Measurements from ENCODE around the gene CEP97. TPM values are rescaled to one million over a fixed set of nuclear protein-coding genes. Genes with fewer than 3 reads are reported as not detected.
"Not testable (repeated sequence)": the region's sequence is repeated elsewhere in the genome, so short reads cannot be mapped to it uniquely, and the experiment has no call there.

The CEP97 gene
- total and polyA plus RNA-seq, 4 donors: 1.9 to 21.0 (median 6.6) TPM

- no peak for TF ChIP-seq CTCF (IDR thresholded peaks at IDR 0.05; ENCODE audit: control extremely low read depth, extremely low read depth)
- no peak for DNase-seq
- H3K4me1 ChIP-seq (ENCODE audit: control insufficient read depth in 5 of 5, insufficient read depth in 5 of 5, low read length in 5 of 5): no peaks in the 10 kb centered on the region
Observed at GRCh38 chr3:101762041-101762646, 37.7 kb downstream of the CEP97 start.

GRCh38 chr3:101777745-101778281 is 53.4 kb downstream of the CEP97 start:
- WGBS, 2 donors: 86% methylated on average over 5 to 6 of the region's 6 CpGs
- H3K36me3 ChIP-seq (ENCODE audit: control insufficient read depth in 4 of 4, insufficient read depth in 4 of 4, low read length in 4 of 4); H3K27me3 ChIP-seq (ENCODE audit: control insufficient read depth in 3 of 3, insufficient read depth in 3 of 3, low read length in 2 of 3); H3K9me3 ChIP-seq (ENCODE audit: control insufficient read depth in 4 of 4, insufficient read depth in 3 of 4, low read length in 3 of 4); DNase-seq; H3K4me3 ChIP-seq; ATAC-seq (ENCODE audit: insufficient read depth, low FRiP score); H3K27ac ChIP-seq (ENCODE audit: low read depth in 1 of 2, low read length in 1 of 2); H3K9ac ChIP-seq (ENCODE audit: insufficient read depth in 1 of 2, low read length in 2 of 2): not testable (repeated sequence)
- H3K4me1 ChIP-seq (ENCODE audit: control insufficient read depth in 5 of 5, insufficient read depth in 5 of 5, low read length in 5 of 5): peaks cover 0 to 26% (median 10%) of the 10 kb centered on the region in 5 donors

More at GRCh38 chr3:101762041-101762646, 37.7 kb downstream of the CEP97 start:
- Histone ChIP-seq H3K9ac (ENCODE audit: insufficient read depth in 1 of 2, low read length in 2 of 2) (no peak overlapping the region), H3K27ac (ENCODE audit: low read depth in 1 of 2, low read length in 1 of 2) (no peak overlapping the region), H3K9me3 (ENCODE audit: control insufficient read depth in 4 of 4, insufficient read depth in 3 of 4, low read length in 3 of 4) (no peaks in the 10 kb centered on the region), H3K27me3 (ENCODE audit: control insufficient read depth in 3 of 3, insufficient read depth in 3 of 3, low read length in 2 of 3) (no peaks in the 10 kb centered on the region), H3K36me3 (ENCODE audit: control insufficient read depth in 4 of 4, insufficient read depth in 4 of 4, low read length in 4 of 4) (peaks cover 10 to 42% (median 29%) of the 10 kb centered on the region in 4 donors), H3K4me3 (no peak overlapping the region)
- WGBS, 2 donors: 68 to 81% methylated on average over 3 of the region's 3 CpGs
- no peak for ATAC-seq (ENCODE audit: insufficient read depth, low FRiP score)

GRCh38 chr3:101778385-101779046 is 54.1 kb downstream of the CEP97 start:
- H3K4me1 ChIP-seq (ENCODE audit: control insufficient read depth in 5 of 5, insufficient read depth in 5 of 5, low read length in 5 of 5): peaks cover 0 to 26% (median 10%) of the 10 kb centered on the region in 5 donors
- no peak for ATAC-seq (ENCODE audit: insufficient read depth, low FRiP score)
- no peaks in the 10 kb centered on the region for H3K9me3 ChIP-seq (ENCODE audit: control insufficient read depth in 4 of 4, insufficient read depth in 3 of 4, low read length in 3 of 4)
- peak in 1 of 3 donors; percentile 70 for DNase-seq
- H3K9ac ChIP-seq (ENCODE audit: insufficient read depth in 1 of 2, low read length in 2 of 2): peak overlapping the region; percentile 56 to 70
- H3K36me3 ChIP-seq (ENCODE audit: control insufficient read depth in 4 of 4, insufficient read depth in 4 of 4, low read length in 4 of 4): peaks cover 2 to 10% (median 6%) of the 10 kb centered on the region in 4 donors
- H3K27me3 ChIP-seq (ENCODE audit: control insufficient read depth in 3 of 3, insufficient read depth in 3 of 3, low read length in 2 of 3): no peaks in the 10 kb centered on the region
- H3K4me3 ChIP-seq: peak overlapping the region; percentile 96
- H3K27ac ChIP-seq (ENCODE audit: low read depth in 1 of 2, low read length in 1 of 2): peak overlapping the region; percentile 91 to 92
- TF ChIP-seq CTCF (IDR thresholded peaks at IDR 0.05; ENCODE audit: control extremely low read depth, extremely low read depth): no peak
- 19 to 23% methylated on average over 21 of the region's 21 CpGs for whole genome bisulfite sequencing, 2 donors
